ENCODE measurements around the gene CLRN1.
"Not testable (repeated sequence)": the region's sequence is repeated elsewhere in the genome, so short reads cannot be mapped to it uniquely, and the experiment has no call there.

CLRN1 gene

GRCh38 chr3:150972366-150973071 lies at the start of gene CLRN1:
CLRN1 (minus strand) TSS chr3:150972727; CDS start chr3:150972708, 19 bp downstream.
- no peak for DNase-seq

DNA sequence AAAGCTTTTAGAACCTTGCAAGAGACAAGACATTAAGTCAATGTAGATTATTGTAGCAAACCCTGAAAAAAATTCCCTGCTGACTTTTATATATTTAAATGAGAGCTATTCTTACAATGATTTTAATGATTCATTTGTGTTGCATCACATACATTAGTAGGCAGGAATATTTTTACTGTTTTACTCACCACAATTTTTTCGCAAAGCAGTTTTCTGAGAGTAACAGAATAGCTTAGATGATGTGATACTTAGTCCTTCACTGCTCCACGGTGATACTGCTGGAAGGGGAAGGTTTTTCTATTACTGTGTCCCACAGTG lies 43.9 kb upstream of the CLRN1 start:
- no peak for DNase-seq

DNA sequence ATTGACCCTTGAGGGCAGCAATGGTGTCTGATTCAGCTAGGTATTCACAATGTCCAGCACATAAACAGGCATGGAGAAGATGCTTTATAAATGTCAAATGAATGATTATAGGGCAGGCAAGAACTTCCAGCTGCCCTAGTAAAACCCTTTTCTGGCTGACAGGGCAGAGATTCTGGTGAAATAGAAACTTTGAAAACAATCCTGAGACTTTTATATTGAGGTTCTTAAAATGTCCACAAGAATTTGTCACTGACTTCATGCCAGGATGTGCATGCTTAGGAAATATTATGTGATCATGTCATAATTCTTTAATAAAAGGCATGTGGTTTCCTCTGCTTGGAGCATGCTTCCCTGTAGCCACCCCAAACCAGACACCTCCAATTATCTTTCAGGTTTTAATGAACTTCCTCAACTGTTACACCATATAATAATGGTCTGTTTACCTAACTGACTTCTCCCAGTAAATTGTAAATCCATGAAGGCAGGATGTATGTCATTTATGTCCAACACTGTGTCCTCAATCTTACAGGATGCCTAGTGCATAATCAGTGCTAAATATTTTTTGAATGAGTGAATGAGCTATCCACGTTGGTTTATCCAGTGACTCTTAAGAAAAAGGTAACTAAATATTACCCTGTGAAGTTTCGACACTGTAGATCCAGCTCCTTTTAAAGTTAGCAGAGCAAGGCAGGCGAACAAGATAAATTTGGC lies 43.4 kb upstream of the CLRN1 start:
- DNase-seq = no peak

GRCh38 chr3:151015181-151015580 lies 42.7 kb upstream of the CLRN1 start:
- no peak for DNase-seq

- no peak for DNase-seq
Observed at GRCh38 chr3:151014501-151015018, 42.0 kb upstream of the CLRN1 start.

GRCh38 chr3:151012753-151013152 lies 40.2 kb upstream of the CLRN1 start:
- DNase-seq = no peak

DNA sequence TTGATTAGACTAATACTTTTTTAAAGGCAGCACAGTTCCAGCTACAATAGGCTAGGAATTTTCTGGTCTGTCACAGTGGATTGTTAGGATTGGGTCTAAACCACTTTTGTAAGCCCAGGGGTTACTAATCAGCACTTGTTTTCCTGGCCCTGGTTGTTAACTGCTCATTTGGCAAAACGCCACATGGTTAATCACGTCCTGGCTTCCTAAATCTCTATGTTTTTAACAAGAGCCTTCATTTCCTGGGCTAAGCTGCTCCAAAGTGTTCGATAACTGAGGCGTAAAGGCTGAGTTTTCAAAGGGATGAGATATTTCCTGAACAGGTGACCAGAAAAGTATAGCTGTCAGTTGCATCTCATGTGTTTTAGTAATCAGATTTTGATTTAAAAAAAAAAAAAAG lies 38.9 kb upstream of the CLRN1 start:
- no peak for DNase-seq

DNA sequence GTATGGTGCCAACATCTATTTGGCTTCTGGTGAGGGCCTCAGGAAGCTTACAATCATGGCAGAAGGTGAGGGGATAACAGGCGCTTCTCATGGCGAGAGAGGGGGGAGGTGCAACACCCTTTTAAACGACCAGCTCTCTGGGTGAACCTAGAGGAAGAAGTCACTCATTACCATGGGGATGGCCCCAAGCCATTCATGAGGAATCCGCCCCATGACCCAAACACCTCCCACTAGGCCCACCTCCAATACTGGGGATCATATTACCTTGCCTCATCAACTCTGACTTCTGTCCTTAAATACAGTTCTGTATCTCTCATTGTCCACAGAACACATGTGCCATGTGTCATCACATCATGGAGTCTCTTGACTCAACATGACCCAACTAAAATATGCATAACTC lies 37.5 kb upstream of the CLRN1 start:
- no peak for DNase-seq

- no peak for DNase-seq
Observed at GRCh38 chr3:151009430-151009829, 36.9 kb upstream of the CLRN1 start.

DNA sequence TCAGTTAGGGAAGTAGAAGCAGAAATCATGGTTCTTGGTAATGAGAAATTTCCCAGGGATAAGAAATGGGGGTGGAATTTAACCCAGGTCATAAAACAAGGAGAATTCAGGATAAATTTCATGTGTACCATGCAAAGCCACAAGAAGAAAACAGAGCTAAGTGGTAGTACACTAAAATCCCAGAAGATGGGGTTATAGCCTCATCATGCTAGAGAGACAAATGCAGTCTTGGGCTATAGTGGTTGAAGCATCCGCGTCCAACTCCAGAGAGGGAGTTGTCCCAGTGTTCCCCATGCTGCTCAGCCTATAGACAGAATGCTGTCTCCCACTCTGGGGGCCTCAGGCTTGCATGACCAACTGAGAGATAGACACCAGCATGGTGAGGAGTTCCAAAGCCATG lies 36.2 kb upstream of the CLRN1 start:
- DNase-seq = no peak

DNA sequence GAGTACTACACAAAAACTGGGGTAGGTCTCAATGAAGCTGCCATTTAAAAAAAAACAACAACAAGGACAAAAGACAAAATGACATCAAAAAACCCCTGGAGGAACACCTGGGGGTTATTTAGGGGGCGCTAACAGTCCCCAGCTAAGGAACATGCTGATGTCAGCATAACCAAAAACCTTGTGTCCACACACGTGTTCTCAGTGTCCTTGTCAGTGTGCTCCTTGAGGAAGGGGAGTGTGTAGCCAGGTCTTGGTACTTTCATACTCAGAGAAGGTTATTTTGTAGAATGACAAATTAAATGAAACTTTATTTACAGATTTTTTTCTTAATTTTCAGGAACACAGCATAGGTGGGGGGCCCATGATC lies 31.2 kb upstream of the CLRN1 start:
- DNase-seq = no peak

DNA sequence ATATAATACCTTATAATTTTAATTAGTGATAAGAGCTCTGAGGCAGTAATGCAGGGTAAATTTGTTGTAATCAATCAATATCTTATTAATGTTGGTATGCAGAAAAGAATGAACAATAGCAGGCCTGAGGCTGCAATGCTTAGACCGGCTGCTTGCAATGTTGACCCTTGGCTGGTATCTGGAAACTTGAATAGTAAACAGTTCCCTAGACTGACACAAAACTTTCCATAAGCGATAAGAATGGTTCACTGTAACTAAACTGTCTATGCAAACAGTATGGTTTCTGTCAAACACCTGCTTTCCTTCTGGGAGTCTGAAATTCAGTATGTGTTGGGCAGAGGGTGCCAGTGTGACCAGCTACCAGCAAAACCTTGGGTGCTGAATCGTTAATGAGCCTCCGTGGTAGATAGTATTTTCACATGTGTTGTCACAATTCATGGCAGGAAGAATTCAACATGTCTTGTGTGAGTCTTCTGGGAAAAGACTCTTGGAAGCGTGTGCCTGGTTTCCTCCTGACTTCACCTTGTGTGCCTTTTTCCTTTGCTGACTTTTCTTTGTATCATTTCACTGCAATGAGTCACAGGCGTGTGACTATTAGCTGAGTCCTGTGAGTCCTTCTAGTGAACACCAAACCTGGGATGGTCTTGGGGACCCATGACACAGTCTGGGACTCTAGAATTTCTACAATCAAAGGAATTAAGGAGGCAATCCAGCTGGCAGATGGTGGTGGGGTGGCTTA lies 30.7 kb upstream of the CLRN1 start:
- no peak for DNase-seq

GRCh38 chr3:151002003-151002981 lies 29.8 kb upstream of the CLRN1 start:
- no peak for DNase-seq

GRCh38 chr3:150998996-150999395 lies 26.5 kb upstream of the CLRN1 start:
- no peak for DNase-seq

GRCh38 chr3:150996731-150997130 lies 24.2 kb upstream of the CLRN1 start:
- DNase-seq = no peak

GRCh38 chr3:150995510-150995909 lies 23.0 kb upstream of the CLRN1 start:
- no peak for DNase-seq

DNA sequence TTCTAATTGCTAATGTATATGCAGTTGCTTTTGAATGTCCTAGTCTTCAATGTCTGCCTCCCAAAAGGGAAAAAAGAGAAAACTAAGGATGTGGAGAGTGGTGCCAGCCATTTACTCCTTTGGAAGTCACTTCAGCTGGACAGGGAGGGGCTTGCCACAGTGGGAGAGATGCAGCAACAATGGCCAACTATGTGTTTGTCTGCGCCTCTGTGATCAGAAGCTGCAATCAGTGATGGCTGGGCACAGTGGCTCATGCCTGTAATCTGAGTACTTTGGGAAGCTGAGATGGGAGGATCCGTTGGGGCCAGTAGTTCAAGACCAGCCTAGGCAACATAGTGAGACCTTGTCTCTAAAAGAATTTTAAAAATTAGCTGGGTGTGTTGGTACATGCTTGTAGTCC lies 16.7 kb upstream of the CLRN1 start:
- DNase-seq = no peak

GRCh38 chr3:150988395-150988794 lies 15.9 kb upstream of the CLRN1 start:
- not testable (repeated sequence) for DNase-seq

GRCh38 chr3:150985711-150986110 lies 13.2 kb upstream of the CLRN1 start:
- no peak for DNase-seq

DNA sequence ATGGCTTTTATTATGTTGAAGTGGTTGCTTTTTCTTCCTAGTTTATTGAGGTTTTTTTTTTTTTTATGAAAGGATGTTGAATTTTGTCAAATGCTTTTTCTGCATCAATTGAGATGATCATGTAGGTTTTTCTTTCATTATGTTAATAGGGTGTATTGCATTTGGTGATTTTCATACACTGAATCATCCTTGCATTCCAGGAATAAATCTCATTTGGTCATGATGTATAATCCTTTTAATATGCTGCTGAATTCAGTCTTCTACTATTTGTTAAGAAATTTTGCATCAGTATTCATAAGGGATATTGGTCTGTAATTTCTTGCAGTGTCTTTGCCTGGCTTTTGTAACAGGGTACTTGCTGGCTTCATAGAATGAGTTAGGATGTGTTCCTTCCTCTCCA lies 11.5 kb upstream of the CLRN1 start:
- no peak for DNase-seq

DNA sequence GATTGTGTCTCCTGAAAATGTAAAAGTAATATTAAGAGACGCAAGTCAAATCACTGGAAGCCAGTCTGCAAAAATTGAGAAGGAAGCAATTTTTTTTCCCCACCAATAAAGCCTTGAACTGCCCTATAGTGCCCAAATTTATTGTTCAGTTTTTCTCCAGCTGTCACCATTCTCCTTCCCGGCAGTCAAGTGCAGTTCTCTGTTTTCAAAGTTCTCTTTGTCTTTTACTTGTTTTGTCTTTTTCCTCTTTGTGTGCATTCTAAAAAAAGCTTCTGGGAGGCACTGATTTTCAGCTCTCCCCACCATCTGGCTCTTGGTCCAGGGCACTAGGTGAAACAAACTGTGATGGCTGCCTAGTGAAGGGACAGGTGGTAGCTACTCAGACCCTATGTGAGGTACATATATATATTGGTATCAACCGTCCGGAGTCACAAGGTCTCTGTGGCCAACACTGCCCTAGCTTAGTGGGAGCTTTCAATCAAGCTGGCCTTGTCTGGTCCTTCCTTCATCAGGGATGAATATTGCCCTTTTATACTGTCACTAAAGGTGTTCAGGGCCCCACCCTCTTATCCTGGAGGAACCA lies 6.1 kb upstream of the CLRN1 start:
- no peak for DNase-seq

DNA sequence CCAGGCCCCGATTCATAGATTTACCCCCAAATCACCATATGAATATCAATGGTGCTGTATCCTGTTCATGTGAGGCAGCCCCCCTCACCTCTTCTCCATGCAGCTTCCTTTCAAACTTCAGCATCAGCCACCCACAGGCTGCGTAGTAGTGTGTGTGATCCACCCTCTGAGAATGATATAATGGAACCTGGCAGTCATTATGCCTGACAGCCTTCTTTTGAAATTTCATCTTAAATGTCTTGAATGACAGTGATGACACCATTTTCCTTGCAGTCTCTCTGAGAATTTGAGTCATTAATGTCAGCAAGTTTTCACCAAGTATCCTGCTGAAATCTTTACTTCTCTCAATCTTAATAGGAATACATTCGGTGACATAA lies 3.5 kb upstream of the CLRN1 start:
- DNase-seq = no peak
